HEK293 (cell line): Measurements from ENCODE around the gene UHMK1.

Source experiments
- CTCF ChIP-seq: fragments of 450-650 bp; formaldehyde crosslinking; IDR thresholded peaks from 2 replicates; pipeline ENCODE4 v1.5.1; 2016; ENCODE audit warnings: missing biosample characterization, missing genetic modification characterization
- REST ChIP-seq: fragments of 450-650 bp; formaldehyde crosslinking; IDR thresholded peaks from 2 replicates; pipeline ENCODE4 v1.5.1; 2016; ENCODE audit warnings: missing biosample characterization, missing genetic modification characterization
- ZEB2 ChIP-seq: fragments of 450-650 bp; formaldehyde crosslinking; IDR thresholded peaks from 2 replicates; pipeline ENCODE4 v1.5.1; 2016; ENCODE audit warnings: missing biosample characterization, missing genetic modification characterization
- ZNF146 ChIP-seq: fragments of 450-650 bp; formaldehyde crosslinking; IDR thresholded peaks from 2 replicates; pipeline ENCODE4 v1.5.1; 2016; ENCODE audit warnings: missing biosample characterization, missing genetic modification characterization
- ZNF596 ChIP-seq: fragments of 450-650 bp; IDR thresholded peaks from 2 replicates; pipeline ENCODE4 v1.5.0; 2018; ENCODE audit warnings: missing biosample characterization, mild to moderate bottlenecking, missing genetic modification characterization, moderate library complexity
- ZSCAN5A ChIP-seq: fragments of 450-650 bp; formaldehyde crosslinking; IDR thresholded peaks from 2 replicates; pipeline ENCODE4 v1.5.1; 2016; ENCODE audit warnings: missing biosample characterization, missing genetic modification characterization

GRCh38 chr1:162502928-162503327, 5.3 kb downstream of the UHMK1 start:
- TF ChIP-seq ZNF596 (tag by site-specific recombination), result no peak
- TF ChIP-seq CTCF (tag by site-specific recombination), result no peak
- no peak for TF ChIP-seq ZNF146
- TF ChIP-seq REST (tag by site-specific recombination), result no peak
- no peak for TF ChIP-seq ZSCAN5A (tag by site-specific recombination)
- TF ChIP-seq ZEB2 (tag by site-specific recombination), result no peak
